Superior temporal gyrus (tissue), 1 donor: ENCODE data around the gene TRO.

Experiments used
- DNase-seq: peaks from one replicate; pipeline ENCODE4 v3.0.0-alpha.2; 2016; ENCODE audit errors: extremely low spot score

The TRO gene

GRCh38 chrX:54950730-54951375, 30.2 kb downstream of the TRO start:
- no peak for DNase-seq

DNA sequence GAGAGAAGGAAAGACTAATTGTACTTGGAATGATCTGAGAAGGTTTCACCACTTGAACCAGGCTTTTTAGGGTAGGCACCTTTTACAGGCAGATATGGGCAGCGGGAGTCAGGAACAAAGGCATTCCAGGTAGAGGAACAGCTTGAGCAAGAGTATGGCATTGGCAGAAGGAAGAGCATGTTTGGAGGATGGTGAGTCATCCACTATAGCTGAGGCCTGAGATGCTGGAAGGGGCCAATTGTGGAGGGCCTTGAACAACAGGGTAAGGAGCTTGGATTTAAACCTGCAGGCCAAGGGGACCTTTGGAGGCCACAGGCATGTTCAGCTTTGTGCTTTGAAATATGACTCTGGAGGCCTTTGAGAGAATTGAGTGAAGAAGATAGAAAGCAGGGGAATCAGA, 41.1 kb downstream of the TRO start:
- no peak for DNase-seq

DNA sequence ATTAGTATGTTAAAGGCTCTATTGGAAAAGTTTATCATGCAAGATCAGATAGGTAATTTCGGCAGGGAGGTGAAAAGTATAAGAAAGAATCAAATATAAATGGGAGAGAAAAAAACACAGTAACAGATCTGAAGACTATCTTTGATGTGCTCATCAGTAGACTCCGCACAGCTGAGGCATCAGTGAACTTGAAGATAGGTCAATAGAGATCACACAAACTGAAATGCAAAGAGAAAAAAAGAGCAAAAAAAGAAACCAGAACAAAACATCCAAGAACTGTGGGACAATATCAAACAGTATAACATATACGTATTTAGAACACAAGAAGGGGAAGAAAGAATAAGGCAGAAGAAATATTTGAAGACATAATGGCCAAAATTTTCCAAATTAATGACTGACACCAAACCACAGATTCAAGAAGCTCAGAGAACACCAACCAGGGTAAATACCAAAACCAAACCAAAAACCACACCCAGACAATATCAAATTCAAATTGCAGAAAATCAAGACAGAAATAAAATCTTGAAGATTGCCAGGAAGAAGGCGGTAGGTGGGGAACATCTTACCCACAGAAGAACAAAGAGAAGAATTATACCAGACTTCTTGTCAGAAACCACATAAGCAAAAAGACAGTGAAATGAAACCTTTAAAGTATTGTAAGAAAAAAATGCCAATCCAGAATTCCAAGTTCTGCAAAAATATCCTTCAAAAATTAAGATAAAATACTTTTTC, 44.3 kb downstream of the TRO start:
- DNase-seq: no peak

DNA sequence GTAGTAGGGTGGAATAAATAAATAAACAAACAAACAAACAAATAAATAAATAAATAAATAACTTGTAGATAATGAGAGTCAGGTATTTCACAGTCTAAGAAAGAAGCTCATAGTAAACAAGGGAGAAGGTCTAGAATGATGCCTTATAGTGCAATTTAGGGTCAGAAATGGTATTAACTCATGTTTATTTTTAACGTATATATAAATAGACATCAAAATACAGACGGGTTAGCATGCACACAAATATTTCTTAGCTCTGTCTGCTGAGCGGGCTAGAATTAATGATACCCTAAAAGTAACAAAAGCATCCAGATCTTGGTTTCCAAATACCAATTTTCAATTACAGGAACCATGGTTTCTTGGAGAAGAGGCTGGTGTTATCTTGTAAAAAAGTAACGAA, 56.8 kb downstream of the TRO start:
- DNase-seq: no peak

DNA sequence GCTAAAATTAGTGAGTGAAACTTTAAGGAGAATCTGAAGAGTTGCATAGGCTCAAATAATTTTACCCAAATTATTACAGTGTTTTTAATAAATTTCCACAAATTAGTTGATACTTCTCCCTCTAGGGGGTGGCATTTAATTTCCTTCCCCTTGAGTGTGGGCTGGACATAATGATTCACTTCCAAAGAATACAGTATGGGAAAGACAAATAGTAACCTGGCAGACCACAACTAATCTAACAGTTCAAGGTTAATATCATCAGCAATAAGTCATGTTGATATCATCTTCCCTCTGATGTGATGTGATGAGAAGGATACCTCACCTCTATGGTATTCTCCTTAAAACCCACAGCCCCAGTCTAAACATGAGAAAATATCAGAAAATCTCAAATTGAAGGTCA, 57.8 kb downstream of the TRO start:
- DNase-seq: no peak

- DNase-seq: no peak
These were observed 58.8 kb downstream of the TRO start for GRCh38 chrX:54979432-54979831.

DNA sequence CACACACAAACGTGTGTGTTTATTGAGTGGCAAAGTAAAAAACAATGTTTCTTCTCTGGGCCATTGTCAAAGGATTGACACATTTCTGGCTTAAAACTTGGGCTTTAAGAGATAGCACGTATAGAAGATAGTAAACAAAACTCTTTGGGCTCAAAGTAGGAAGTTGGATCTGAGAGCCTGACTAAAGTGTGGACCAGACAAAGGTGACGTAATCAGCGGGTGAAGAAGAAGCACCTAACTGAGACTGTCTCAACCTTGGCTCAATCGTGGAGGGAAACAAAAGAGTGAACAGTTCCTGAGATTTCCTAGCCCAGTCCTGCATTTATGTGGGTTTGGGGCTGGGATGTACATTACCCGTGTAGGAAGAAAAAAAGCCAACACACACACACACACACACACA, 59.7 kb downstream of the TRO start:
- DNase-seq: no peak
